SK-N-SH (cell line): ENCODE data around the gene TNXB. TPM values are rescaled to one million over a fixed set of nuclear protein-coding genes. Genes with fewer than 3 reads are reported as not detected.

Source experiments
- CTCF ChIA-PET: fragments of 300-600, 350-600 bp; formaldehyde crosslinking; extraction: SDS; loops from one replicate; lab custom pipeline; 2021; lab: Yijun Ruan, JAX
- POLR2A ChIA-PET: fragments of 350-600 bp; sonication (Branson Sonifier 250); formaldehyde crosslinking; extraction: SDS; loops from one replicate; lab custom pipeline; 2020; ENCODE audit warnings: antibody characterized with exemption, inconsistent platforms; lab: Yijun Ruan, JAX
- DNase-seq: peaks from one replicate; pipeline ENCODE4 v3.0.0; 2012
- H2AFZ ChIP-seq: fragments of 200-600 bp; sonication (generic); 2 replicates; pipeline ENCODE4 v1.8.1; 2016; ENCODE audit warnings: antibody characterized with exemption, mild to moderate bottlenecking, low read depth
- H3F3A ChIP-seq: fragments of 200-600 bp; sonication (generic); replicated peaks from 2 replicates; pipeline ENCODE3; 2016; ENCODE audit warnings: antibody characterized with exemption, mild to moderate bottlenecking; ENCODE audit not compliant: insufficient read depth
- H3K27ac ChIP-seq, 2 experiments: fragments of 200-500 bp in 1 of 2; fragments of 200-600 bp in 1 of 2; sonication (Bioruptor generic) in 1 of 2; sonication (generic), shearing (Covaris generic) in 1 of 2; 2 replicates each; pipeline versions ENCODE4 v1.5.1 to v1.6.1; 2014 to 2016; ENCODE audit warnings: low read depth in 2 of 2, inconsistent platforms in 1 of 2, low read length in 1 of 2, mild to moderate bottlenecking in 1 of 2, mixed read lengths in 1 of 2
- H3K27me3 ChIP-seq: fragments of 200-600 bp; sonication (generic), shearing (Covaris generic); 2 replicates; pipeline ENCODE4 v1.6.1; 2016; ENCODE audit warnings: mixed run types; ENCODE audit not compliant: insufficient read depth
- H3K36me3 ChIP-seq, 2 experiments: fragments of 200-500 bp in 1 of 2; fragments of 200-600 bp in 1 of 2; sonication (Bioruptor generic) in 1 of 2; sonication (generic) in 1 of 2; replicated peaks in 1 of 2; 2 replicates each; pipeline versions ENCODE3 to v1.5.1; 2014 to 2016; ENCODE audit warnings: low read length in 1 of 2, mild to moderate bottlenecking in 1 of 2; ENCODE audit not compliant: insufficient read depth in 2 of 2, control insufficient read depth in 1 of 2
- H3K4me1 ChIP-seq, 2 experiments: fragments of 200-500 bp in 1 of 2; fragments of 200-600 bp in 1 of 2; sonication (Bioruptor generic) in 1 of 2; sonication (generic), shearing (Covaris generic) in 1 of 2; 2 replicates each; pipeline versions ENCODE4 v1.5.1 to v1.6.1; 2014 to 2016; ENCODE audit warnings: low read depth in 1 of 2, low read length in 1 of 2, mixed run types in 1 of 2; ENCODE audit not compliant: insufficient read depth in 2 of 2, control insufficient read depth in 1 of 2
- H3K4me2 ChIP-seq: fragments of 200-600 bp; sonication (generic), shearing (Covaris generic); 2 replicates; pipeline ENCODE4 v1.6.1; 2017; ENCODE audit warnings: mixed run types
- H3K4me3 ChIP-seq, 2 experiments: fragments of 200-500 bp in 1 of 2; fragments of 200-600 bp in 1 of 2; sonication (Bioruptor generic) in 1 of 2; sonication (generic), shearing (Covaris generic) in 1 of 2; 2 replicates each; pipeline versions ENCODE4 v1.5.1 to v1.8.1; 2014 to 2016; ENCODE audit warnings: low read depth in 2 of 2, inconsistent platforms in 1 of 2, low read length in 1 of 2, mild to moderate bottlenecking in 1 of 2, mixed read lengths in 1 of 2, moderate library complexity in 1 of 2
- H3K79me2 ChIP-seq: fragments of 200-600 bp; sonication (generic); 2 replicates; pipeline ENCODE4 v1.8.1; 2017; ENCODE audit warnings: mild to moderate bottlenecking; ENCODE audit not compliant: insufficient read depth
- H3K9ac ChIP-seq: fragments of 200-600 bp; sonication (generic); 2 replicates; pipeline ENCODE4 v1.6.1; 2017; ENCODE audit warnings: mixed run types
- H3K9me2 ChIP-seq: fragments of 200-600 bp; sonication (generic); 2 replicates; pipeline ENCODE4 v1.6.1; 2017; ENCODE audit warnings: mixed run types
- H3K9me3 ChIP-seq: fragments of 200-600 bp; sonication (generic); 2 replicates; pipeline ENCODE4 v1.6.1; 2017; ENCODE audit warnings: mixed run types, mild to moderate bottlenecking, moderate library complexity
- H4K20me1 ChIP-seq: fragments of 200-600 bp; sonication (generic); 2 replicates; pipeline ENCODE4 v1.6.1; 2017; ENCODE audit warnings: mild to moderate bottlenecking, mixed run types; ENCODE audit not compliant: insufficient read depth
- ELF1 ChIP-seq: IDR thresholded peaks from 2 replicates; pipeline ENCODE4 v1.4.0; 2012
- EP300 ChIP-seq, 2 experiments: IDR thresholded peaks; 2 replicates each; pipeline versions ENCODE4 v1.4.0 to v1.6.1; 2012; ENCODE audit warnings: borderline replicate concordance in 1 of 2, low read depth in 1 of 2, low read length in 1 of 2
- FOXM1 ChIP-seq: IDR thresholded peaks from 2 replicates; pipeline ENCODE4 v1.4.0; 2012; ENCODE audit warnings: low read depth, mild to moderate bottlenecking
- JUND ChIP-seq: IDR thresholded peaks from 2 replicates; pipeline ENCODE4 v1.4.0; 2012
- RAD21 ChIP-seq: IDR thresholded peaks from 2 replicates; pipeline ENCODE4 v1.6.1; 2012; ENCODE audit warnings: mild to moderate bottlenecking, low read length
- RCOR1 ChIP-seq: fragments of 150-350 bp; IDR thresholded peaks from 2 replicates; pipeline ENCODE4 v1.6.1; 2017; ENCODE audit warnings: antibody characterized with exemption, low read length
- REST ChIP-seq: IDR thresholded peaks from 2 replicates; pipeline ENCODE4 v1.6.1; 2012; ENCODE audit warnings: mild to moderate bottlenecking, low read depth, low read length, moderate library complexity
- RFX5 ChIP-seq: IDR thresholded peaks from 2 replicates; pipeline ENCODE4 v1.6.1; 2012; ENCODE audit warnings: mild to moderate bottlenecking, improper control_type of control experiment, low read length
- TCF12 ChIP-seq: IDR thresholded peaks from 2 replicates; pipeline ENCODE4 v1.4.0; 2012
- ZBTB33 ChIP-seq: IDR thresholded peaks from 2 replicates; pipeline ENCODE4 v1.4.0; 2012; ENCODE audit warnings: low read depth, borderline replicate concordance
- WGBS: methylation state at CpG from one replicate; pipeline ENCODE4 v1.1.6; 2017; ENCODE audit warnings: low lambda C conversion rate; 5-methylcytosine and 5-hydroxymethylcytosine counted together
- polyA plus RNA-seq, 3 experiments: library from polyadenylated mRNA; depleted of rRNA; stranded (reverse); fragments of >200 nt; gene quantifications; 2 replicates each; pipeline ENCODE4 v1.2.3, GENCODE V29; 2012

The TNXB gene
- polyA plus RNA-seq, 1 of the 3 experiments (the other 2 are of a cell fraction): 0.48 TPM

GRCh38 chr6:32120573-32121059 is 11.5 kb upstream of the TNXB start:
- Histone ChIP-seq H3K4me3 (no peak overlapping the region), H3K9ac (no peak overlapping the region), H3K36me3 (peaks cover 27 to 40% of the 10 kb centered on the region in 2 experiments), H2AFZ (no peak overlapping the region), H3K9me2 (no peaks in the 10 kb centered on the region), H3K27ac (no peak overlapping the region)
- ChIA-PET CTCF (interaction anchor here (1.0 to 1.4 kb wide), 2 partner anchors 17 to 34 kb away, joined by 3 to 4 read pairs; no protein-coding TSS in a partner anchor), POLR2A (no interaction called here)
- WGBS: 95% methylated on average over 11 of the region's 12 CpGs
- no peak for TF ChIP-seq FOXM1
- no peak for TF ChIP-seq EP300 (IDR thresholded peaks at IDR 0.05; ENCODE audit: borderline replicate concordance in 1 of 2, low read depth in 1 of 2, low read length in 1 of 2)
- TF ChIP-seq RFX5: no peak
- TF ChIP-seq TCF12: no peak
- no peak for TF ChIP-seq JUND
- no peak for TF ChIP-seq RAD21
- no peak for TF ChIP-seq ZBTB33
- TF ChIP-seq ELF1: no peak
- TF ChIP-seq REST: no peak
- TF ChIP-seq RCOR1: no peak
- TF ChIP-seq, all 33 proteins: peak for 0
- H3K9me3 ChIP-seq: no peaks in the 10 kb centered on the region
- H3K4me2 ChIP-seq: no peak overlapping the region
- H3K79me2 ChIP-seq: peaks cover 17% of the 10 kb centered on the region
- no peaks in the 10 kb centered on the region for H4K20me1 ChIP-seq
- DNase-seq: no peak
- no peaks in the 10 kb centered on the region for H3K27me3 ChIP-seq
- peaks cover 14% of the 10 kb centered on the region for H3F3A ChIP-seq
- no peaks in the 10 kb centered on the region for H3K4me1 ChIP-seq
